Measurements from ENCODE around the gene CTBS. TPM values are rescaled to one million over a fixed set of nuclear protein-coding genes. Genes with fewer than 3 reads are reported as not detected.
A peak's percentile ranks its signal among the peaks of the same experiment; 100 is the strongest.
"Not testable (repeated sequence)": the region's sequence is repeated elsewhere in the genome, so short reads cannot be mapped to it uniquely, and the experiment has no call there.

Gene CTBS
- total RNA-seq, 1 experiment from 2014 or later, result 10.1 TPM

- no peak overlapping the region for H3K4me3 Mint-ChIP-seq
- ChIA-PET CTCF (no interaction called here), POLR2A (no interaction called here)
- H3K27ac Mint-ChIP-seq, result no peak overlapping the region
- ATAC-seq (no peak), DNase-seq (ENCODE audit: low spot score) (no peak)
- H3K36me3 Mint-ChIP-seq, result 0 out of 2 replicates have a peak, but pooled peaks cover 6% of the 10 kb centered on the region
- no peaks in the 10 kb centered on the region; the same call in 1 of the 2 replicates for H3K27me3 Mint-ChIP-seq (ENCODE audit: low read depth)
- TF ChIP-seq E2F1 (CRISPR knock-in tag; IDR thresholded peaks at IDR 0.05) (no peak), ZNF232 (CRISPR knock-in tag; IDR thresholded peaks at IDR 0.05) (no peak), SMAD4 (CRISPR knock-in tag; IDR thresholded peaks at IDR 0.05) (no peak)
- H3K9me3 Mint-ChIP-seq, result peaks cover 11% of the 10 kb centered on the region
- peaks cover 15% of the 10 kb centered on the region for H3K4me1 Mint-ChIP-seq
Measured at GRCh38 chr1:84509029-84509428, 65.2 kb downstream of the CTBS start.

- ATAC-seq (no peak), DNase-seq (ENCODE audit: low spot score) (no peak)
- ChIA-PET POLR2A (no interaction called here), CTCF (no interaction called here)
- peaks cover 20% of the 10 kb centered on the region for H3K4me1 Mint-ChIP-seq
- H3K4me3 Mint-ChIP-seq, result peak overlapping the region; percentile 24; the same call in 1 of the 2 replicates
- H3K27me3 Mint-ChIP-seq (ENCODE audit: low read depth), result no peaks in the 10 kb centered on the region; the same call in 1 of the 2 replicates
- TF ChIP-seq FOXJ3 (CRISPR knock-in tag; IDR thresholded peaks at IDR 0.05; ENCODE audit: borderline replicate concordance) (no peak), TEAD4 (CRISPR knock-in tag; IDR thresholded peaks at IDR 0.05) (no peak), SP1 (CRISPR knock-in tag; conservative IDR thresholded peaks at IDR 0.05) (no peak), MAX (CRISPR knock-in tag; IDR thresholded peaks at IDR 0.05) (no peak), PRRX2 (CRISPR knock-in tag; IDR thresholded peaks at IDR 0.05) (no peak), ATF2 (CRISPR knock-in tag; IDR thresholded peaks at IDR 0.05; ENCODE audit: borderline replicate concordance, low read depth) (no peak)
- H3K36me3 Mint-ChIP-seq, result 0 out of 2 replicates have a peak, but pooled peaks cover 6% of the 10 kb centered on the region
- no peak overlapping the region for H3K27ac Mint-ChIP-seq
- peaks cover 11% of the 10 kb centered on the region for H3K9me3 Mint-ChIP-seq
Measured at GRCh38 chr1:84508510-84508909, 65.7 kb downstream of the CTBS start.

- peaks cover 25% of the 10 kb centered on the region for H3K4me1 Mint-ChIP-seq
- H3K27ac Mint-ChIP-seq; CTCF ChIA-PET; DNase-seq (ENCODE audit: low spot score); H3K27me3 Mint-ChIP-seq (ENCODE audit: low read depth); ATAC-seq; H3K36me3 Mint-ChIP-seq; POLR2A ChIA-PET: not testable (repeated sequence)
- peak overlapping the region; percentile 100 for H3K4me3 Mint-ChIP-seq
- peaks cover 11% of the 10 kb centered on the region for H3K9me3 Mint-ChIP-seq
Measured at GRCh38 chr1:84507887-84508286, 66.4 kb downstream of the CTBS start.

- DNase-seq (ENCODE audit: low spot score) (no peak), ATAC-seq (peak; percentile 62)
- Mint-ChIP-seq H3K4me3 (peak overlapping the region; percentile 100), H3K36me3 (0 out of 2 replicates have a peak, but pooled peaks cover 6% of the 10 kb centered on the region), H3K9me3 (peaks cover 11% of the 10 kb centered on the region), H3K4me1 (peaks cover 29% of the 10 kb centered on the region), H3K27ac (peak overlapping the region; percentile 91), H3K27me3 (ENCODE audit: low read depth) (no peaks in the 10 kb centered on the region; the same call in 1 of the 2 replicates)
- ChIA-PET CTCF (interaction anchor here (0.8 to 2.0 kb wide), 12 partner anchors 66 to 275 kb away, joined by 3 to 12 read pairs (median 6); partner anchors contain the start of gene CTBS), POLR2A (interaction anchor here (0.8 to 1.7 kb wide), 4 partner anchors 27 to 276 kb away, joined by 3 to 7 read pairs (median 4); partner anchors contain the start of gene CTBS)
- TF ChIP-seq OVOL2 (CRISPR knock-in tag; IDR thresholded peaks at IDR 0.05; ENCODE audit: borderline replicate concordance) (no peak), CDX4 (CRISPR knock-in tag; IDR thresholded peaks at IDR 0.05; ENCODE audit: borderline replicate concordance) (no peak), FOXK1 (CRISPR knock-in tag; IDR thresholded peaks at IDR 0.05) (no peak), GABPB1 (CRISPR knock-in tag; IDR thresholded peaks at IDR 0.05) (no peak), ATF6 (CRISPR knock-in tag; IDR thresholded peaks at IDR 0.05) (no peak), STAT6 (CRISPR knock-in tag; conservative IDR thresholded peaks at IDR 0.05; ENCODE audit: low read depth) (no peak), ATF3 (CRISPR knock-in tag; conservative IDR thresholded peaks at IDR 0.05) (no peak), NR1H2 (CRISPR knock-in tag; IDR thresholded peaks at IDR 0.05) (no peak), NFATC4 (CRISPR knock-in tag; IDR thresholded peaks at IDR 0.05) (no peak)
Measured at GRCh38 chr1:84506729-84507453, 67.3 kb downstream of the CTBS start.

Measured in WTC11 (cell line).